Aorta (tissue), 5 donors: ENCODE measurements around the gene SLC7A7. TPM values are rescaled to one million over a fixed set of nuclear protein-coding genes. Genes with fewer than 3 reads are reported as not detected.
"Not testable (repeated sequence)": the region's sequence is repeated elsewhere in the genome, so short reads cannot be mapped to it uniquely, and the experiment has no call there.

ENCODE experiments used
- ATAC-seq: fragments of 200-7000 bp; cut with Tn5 transposase; one replicate; pipeline ENCODE4 v1.9.1; 2022; ENCODE audit warnings: moderate library complexity; ENCODE audit not compliant: low FRiP score
- DNase-seq, 2 donors: peaks; one replicate each; pipeline ENCODE4 v3.0.0-alpha.2; 2020
- H3K27ac ChIP-seq, 2 donors: one replicate each; pipeline ENCODE4 v1.5.1; 2013; ENCODE audit warnings: low read length in 2 of 2, mild to moderate bottlenecking in 2 of 2, moderate library complexity in 2 of 2, control low read depth in 1 of 2, inconsistent platforms in 1 of 2, low read depth in 1 of 2
- H3K27me3 ChIP-seq, 2 donors: one replicate each; pipeline ENCODE4 v1.6.1; 2013; ENCODE audit warnings: control low read depth in 1 of 2, low read length in 1 of 2, mild to moderate bottlenecking in 1 of 2, moderate library complexity in 1 of 2; ENCODE audit not compliant: insufficient read depth in 2 of 2, control insufficient read depth in 1 of 2
- H3K36me3 ChIP-seq, 2 donors: one replicate each; pipeline ENCODE4 v1.6.1; 2013; ENCODE audit warnings: control low read depth in 1 of 2, low read length in 1 of 2, mild to moderate bottlenecking in 1 of 2; ENCODE audit not compliant: insufficient read depth in 2 of 2, control insufficient read depth in 1 of 2
- H3K4me1 ChIP-seq, 2 donors: one replicate each; pipeline ENCODE4 v1.6.1; 2013; ENCODE audit warnings: low read length in 2 of 2, control low read depth in 1 of 2, mild to moderate bottlenecking in 1 of 2, moderate library complexity in 1 of 2; ENCODE audit not compliant: insufficient read depth in 2 of 2, control insufficient read depth in 1 of 2
- H3K4me3 ChIP-seq, 2 donors: one replicate each; pipeline ENCODE4 v1.5.1; 2013; ENCODE audit warnings: low read length in 2 of 2, control low read depth in 1 of 2, mild to moderate bottlenecking in 1 of 2
- H3K9me3 ChIP-seq: one replicate; pipeline ENCODE4 v1.6.1; 2013; ENCODE audit warnings: mild to moderate bottlenecking, low read length; ENCODE audit not compliant: control insufficient read depth
- WGBS, 2 donors: extraction: QIAGEN DNeasy Blood & Tissue Kit; methylation state at CpG; one replicate each; pipeline ENCODE4 v1.1.7; 2013; 5-methylcytosine and 5-hydroxymethylcytosine counted together
- intact Hi-C, 2 donors: fragments of 100-400 bp; cut with DNase I; formaldehyde crosslinking; loops; one replicate each; pipeline versions ENCODE4 v1.14.2 to v1.15.0; 2022
- polyA plus RNA-seq, 2 donors: library from polyadenylated mRNA; stranded (reverse); fragments of 200-250 nt; gene quantifications; one replicate each; pipeline ENCODE4 v1.2.3, GENCODE V29; 2013
- total RNA-seq, 2 donors: library from RNA; stranded (reverse); fragmentation: NEBNext Ultra II Directional; extraction: Animal tissue kit (Norgen Biotek cat#: 25700); gene quantifications; one replicate each; pipeline ENCODE4 v1.2.1, GENCODE V29; 2021
- donor health status: healthy with polysubstance abuse.
- donor health status: Bipolar disorder and iron deficiency.
- donor health status: DM: no; HTN: no; CAD: no.
- donor health status: DM: no; HTN: no; CAD: no.
- donor health status: DM: yes; HTN: yes; CAD: no.

Gene SLC7A7
- total and polyA plus RNA-seq, 4 donors = 15.4 to 44.2 (median 16.7) TPM

DNA sequence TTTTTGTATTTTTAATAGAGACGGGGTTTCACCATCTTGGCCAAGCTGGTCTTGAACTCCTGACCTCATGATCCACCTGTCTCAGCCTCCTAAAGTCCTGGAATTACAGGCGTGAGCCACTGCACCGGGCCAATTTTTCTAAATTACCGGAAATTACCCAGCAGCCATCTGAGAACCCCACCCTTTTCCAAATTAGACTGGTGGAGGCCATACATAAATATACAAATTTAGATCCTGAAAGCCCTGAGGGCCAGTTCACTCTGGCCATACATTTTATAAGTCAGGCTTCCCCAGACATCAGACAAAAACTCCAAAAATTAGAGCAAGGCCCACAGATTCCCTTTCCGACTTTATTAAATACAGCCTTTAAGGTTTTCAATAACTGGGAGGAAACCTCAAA, 83.2 kb downstream of the SLC7A7 start:
- H3K36me3 ChIP-seq, H3K27ac ChIP-seq, H3K27me3 ChIP-seq, H3K4me1 ChIP-seq, ATAC-seq, H3K9me3 ChIP-seq, intact Hi-C loops, DNase-seq, H3K4me3 ChIP-seq: not testable (repeated sequence)
- 80 to 94% methylated on average over 5 of the region's 5 CpGs for WGBS, 2 donors

DNA sequence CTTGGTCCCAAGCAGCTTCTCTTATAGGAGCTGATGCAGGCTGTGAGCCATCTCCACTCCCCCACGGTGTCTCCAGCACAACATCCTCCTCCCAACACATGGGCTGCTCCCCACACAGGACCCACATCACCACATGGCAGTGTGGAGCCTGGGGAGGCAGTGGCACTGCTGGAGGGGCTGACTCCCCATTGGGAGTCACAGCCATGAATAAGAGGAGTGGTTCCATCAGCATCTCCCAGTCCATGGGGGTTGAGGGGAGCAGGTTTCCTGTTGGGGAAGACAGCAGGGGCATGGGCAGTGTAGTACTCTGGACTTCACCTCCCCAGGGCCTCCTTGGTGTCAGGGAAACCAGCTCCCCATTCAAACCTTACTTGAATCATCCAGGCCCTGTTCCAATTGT, 89.2 kb downstream of the SLC7A7 start:
- intact Hi-C loops = no loop called here
- ATAC-seq (peak; percentile 7), DNase-seq (no peak)
- H3K9me3 ChIP-seq = peaks cover 3% of the 10 kb centered on the region
- H3K27ac ChIP-seq = no peak overlapping the region
- H3K36me3 ChIP-seq = no peaks in the 10 kb centered on the region
- WGBS, 2 donors = 56 to 76% methylated on average over 1 of the region's 1 CpG
- no peaks in the 10 kb centered on the region for H3K27me3 ChIP-seq
- no peaks in the 10 kb centered on the region for H3K4me1 ChIP-seq
- H3K4me3 ChIP-seq = no peak overlapping the region

DNA sequence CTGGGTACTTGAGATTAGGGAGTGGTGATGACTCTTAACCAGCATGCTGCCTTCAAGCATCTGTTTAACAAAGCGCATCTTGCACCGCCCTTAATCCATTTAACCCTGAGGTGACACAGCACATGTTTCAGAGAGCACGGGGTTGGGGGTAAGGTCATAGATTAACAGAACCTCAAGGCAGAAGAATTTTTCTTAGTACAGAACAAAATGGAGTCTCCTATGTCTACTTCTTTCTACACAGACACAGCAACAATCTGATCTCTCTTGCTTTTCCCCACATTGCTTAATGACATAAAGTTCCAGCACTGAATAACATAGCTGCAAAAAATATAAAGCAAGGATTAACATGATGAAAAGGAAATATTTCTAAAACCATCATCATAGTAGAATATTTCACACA, 89.9 kb downstream of the SLC7A7 start:
- DNase-seq, H3K36me3 ChIP-seq, H3K27me3 ChIP-seq, H3K9me3 ChIP-seq, H3K4me3 ChIP-seq, H3K4me1 ChIP-seq, intact Hi-C loops, ATAC-seq, H3K27ac ChIP-seq: not testable (repeated sequence)
- 49 to 54% methylated on average over 3 of the region's 3 CpGs for WGBS, 2 donors

DNA sequence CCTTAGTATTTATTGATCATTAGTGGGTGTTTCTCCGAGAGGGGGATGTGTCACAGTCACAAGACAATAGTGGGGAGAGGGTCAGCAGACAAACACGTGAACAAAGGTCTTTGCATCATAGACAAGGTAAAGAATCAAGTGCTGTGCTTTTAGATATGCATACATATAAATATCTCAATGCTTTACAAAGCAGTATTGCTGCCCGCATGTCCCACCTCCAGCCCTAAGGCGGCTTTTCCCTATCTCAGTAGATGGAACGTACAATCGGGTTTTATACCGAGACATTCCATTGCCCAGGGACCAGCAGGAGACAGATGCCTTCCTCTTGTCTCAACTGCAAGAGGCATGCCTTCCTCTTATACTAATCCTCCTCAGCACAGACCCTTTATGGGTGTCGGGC, 90.4 kb downstream of the SLC7A7 start:
- H3K27me3 ChIP-seq, intact Hi-C loops, H3K4me1 ChIP-seq, H3K9me3 ChIP-seq, H3K36me3 ChIP-seq, ATAC-seq, H3K27ac ChIP-seq, DNase-seq, H3K4me3 ChIP-seq: not testable (repeated sequence)
- 65 to 68% methylated on average over 8 of the region's 8 CpGs for WGBS, 2 donors

DNA sequence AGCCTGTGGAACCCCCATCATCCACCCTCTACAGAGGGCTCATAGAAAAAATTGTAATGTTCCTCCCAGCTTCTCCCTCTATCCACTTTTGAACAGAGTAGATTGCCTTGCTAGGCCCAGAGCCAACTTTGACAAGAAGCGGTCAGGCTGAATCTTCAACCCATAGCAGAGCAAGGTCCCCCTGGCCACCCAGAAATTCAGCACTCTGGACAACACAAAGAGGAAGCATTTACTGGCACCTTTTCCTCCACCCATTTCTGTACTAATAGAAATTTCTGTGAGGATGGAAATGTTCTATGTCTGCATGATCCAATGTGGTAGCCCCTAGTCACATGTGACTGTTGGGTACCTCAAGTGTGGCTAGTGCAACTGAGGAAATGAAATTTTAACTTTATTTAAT, 91.4 kb downstream of the SLC7A7 start:
- intact Hi-C loops = no loop called here
- DNase-seq (no peak), ATAC-seq (no peak)
- Histone ChIP-seq H3K4me3 (no peak overlapping the region), H3K36me3 (no peaks in the 10 kb centered on the region), H3K27me3 (no peaks in the 10 kb centered on the region), H3K27ac (no peak overlapping the region), H3K4me1 (no peaks in the 10 kb centered on the region), H3K9me3 (peaks cover 3% of the 10 kb centered on the region)
- WGBS, 2 donors = 80 to 94% methylated on average over 1 of the region's 1 CpG

Other genes with a start within 250 kb of the SLC7A7 start
- 100 to 1,000 TPM; 143 to 149 TPM for gene DAD1, start 226.2 kb downstream of the SLC7A7 start, total RNA-seq
- gene DAD1, start 226.2 kb downstream of the SLC7A7 start, polyA plus RNA-seq = 100 to 1,000 TPM; 240 to 309 TPM
- 10 to 100 TPM; 44.8 to 47.4 TPM for gene ABHD4, start 217.1 kb downstream of the SLC7A7 start, total RNA-seq
- gene ABHD4, start 217.1 kb downstream of the SLC7A7 start, polyA plus RNA-seq = 10 to 100 TPM; 20.3 to 41.6 TPM
- gene OR6J1, start 171.1 kb downstream of the SLC7A7 start, total RNA-seq = not detected
- not detected for gene OR6J1, start 171.1 kb downstream of the SLC7A7 start, polyA plus RNA-seq
- 10 to 100 TPM; 60.0 to 74.8 TPM for gene OXA1L, start 48.7 kb downstream of the SLC7A7 start, total RNA-seq
- 100 to 1,000 TPM in 1 of 2 donors, 10 to 100 TPM in 1; 69.4 to 123 TPM for gene OXA1L, start 48.7 kb downstream of the SLC7A7 start, polyA plus RNA-seq
- 10 to 100 TPM; 37.2 to 49.1 TPM for gene MRPL52, start 14.5 kb upstream of the SLC7A7 start, total RNA-seq
- 10 to 100 TPM; 47.3 to 56.0 TPM for gene MRPL52, start 14.5 kb upstream of the SLC7A7 start, polyA plus RNA-seq
- gene MMP14, start 21.1 kb upstream of the SLC7A7 start, total RNA-seq = 100 to 1,000 TPM; 206 to 250 TPM
- gene MMP14, start 21.1 kb upstream of the SLC7A7 start, polyA plus RNA-seq = 10 to 100 TPM; 29.8 to 99.2 TPM
- 100 to 1,000 TPM; 161 to 187 TPM for gene LRP10, start 56.3 kb upstream of the SLC7A7 start, total RNA-seq
- 100 to 1,000 TPM in 1 of 2 donors, 10 to 100 TPM in 1; 53.0 to 134 TPM for gene LRP10, start 56.3 kb upstream of the SLC7A7 start, polyA plus RNA-seq
- under 1 TPM; 0.36 to 0.75 TPM for gene REM2, start 67.8 kb upstream of the SLC7A7 start, total RNA-seq
- under 1 TPM in 1 of 2 donors, not detected in 1; 0.92 TPM for gene REM2, start 67.8 kb upstream of the SLC7A7 start, polyA plus RNA-seq
- gene RBM23, start 103.7 kb upstream of the SLC7A7 start, total RNA-seq = 10 to 100 TPM; 65.4 to 72.6 TPM
- gene RBM23, start 103.7 kb upstream of the SLC7A7 start, polyA plus RNA-seq = 10 to 100 TPM; 19.9 to 54.3 TPM
- gene PRMT5, start 113.9 kb upstream of the SLC7A7 start, total RNA-seq = 10 to 100 TPM; 32.0 to 36.5 TPM
- 10 to 100 TPM; 27.7 to 36.2 TPM for gene PRMT5, start 113.9 kb upstream of the SLC7A7 start, polyA plus RNA-seq
- 10 to 100 TPM; 19.7 to 33.9 TPM for gene HAUS4, start 141.7 kb upstream of the SLC7A7 start, total RNA-seq
- 10 to 100 TPM; 39.5 to 62.7 TPM for gene HAUS4, start 141.7 kb upstream of the SLC7A7 start, polyA plus RNA-seq
- 10 to 100 TPM; 12.9 to 16.2 TPM for gene AJUBA, start 167.1 kb upstream of the SLC7A7 start, total RNA-seq
- gene AJUBA, start 167.1 kb upstream of the SLC7A7 start, polyA plus RNA-seq = 1 to 10 TPM; 2.2 to 3.8 TPM
- gene C14orf93, start 194.7 kb upstream of the SLC7A7 start, total RNA-seq = 1 to 10 TPM; 5.5 to 8.6 TPM
- gene C14orf93, start 194.7 kb upstream of the SLC7A7 start, polyA plus RNA-seq = 10 to 100 TPM in 1 of 2 donors, 1 to 10 TPM in 1; 8.8 to 11.0 TPM
- gene PSMB5, start 219.5 kb upstream of the SLC7A7 start, total RNA-seq = 10 to 100 TPM; 67.7 to 68.4 TPM
- gene PSMB5, start 219.5 kb upstream of the SLC7A7 start, polyA plus RNA-seq = 100 to 1,000 TPM; 103 to 116 TPM
- not detected for gene PSMB11, start 226.8 kb upstream of the SLC7A7 start, total RNA-seq
- gene PSMB11, start 226.8 kb upstream of the SLC7A7 start, polyA plus RNA-seq = not detected
- 10 to 100 TPM in 1 of 2 donors, 1 to 10 TPM in 1; 3.4 to 11.4 TPM for gene CDH24, start 242.1 kb upstream of the SLC7A7 start, total RNA-seq
- 1 to 10 TPM in 1 of 2 donors, not detected in 1; 4.1 TPM for gene CDH24, start 242.1 kb upstream of the SLC7A7 start, polyA plus RNA-seq